ENCODE results near the gene FOXD1.

DNA sequence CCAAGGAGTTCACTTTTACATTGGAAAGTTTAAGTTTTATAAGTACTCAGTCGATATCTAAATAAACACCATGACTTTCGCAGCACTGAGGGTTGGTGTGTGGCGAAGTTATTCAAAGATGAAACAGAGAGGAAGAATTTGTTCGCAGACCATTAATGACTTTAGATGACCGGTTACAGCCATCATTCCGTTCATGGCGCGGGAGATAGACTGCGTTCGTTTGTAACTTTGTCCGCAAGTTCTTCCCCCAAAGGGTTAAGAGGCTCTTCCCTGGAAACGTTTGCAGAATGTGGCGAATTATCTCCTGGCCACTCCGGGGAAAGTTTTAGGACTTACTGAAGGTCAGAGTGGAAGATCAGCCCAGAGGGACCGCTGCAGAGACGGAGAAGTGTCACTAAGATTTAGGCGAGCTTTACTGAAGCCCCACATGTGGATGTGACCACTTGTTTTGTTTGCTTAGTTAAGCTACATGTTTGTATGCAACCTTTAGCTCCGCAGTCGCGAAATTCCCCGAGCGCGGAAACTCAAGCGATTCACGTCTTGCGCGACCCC is 2.2 kb upstream of the FOXD1 start:
- no peak for TF ChIP-seq CTCF (IDR thresholded peaks at IDR 0.05)
- no peak for TF ChIP-seq POLR2A (IDR thresholded peaks at IDR 0.05)

Measured in body of pancreas (tissue), 4 donors.